K562 (cell line): ENCODE results near the gene MED16. TPM values are rescaled to one million over a fixed set of nuclear protein-coding genes. Genes with fewer than 3 reads are reported as not detected.

ENCODE experiments used
- CREB3 ChIP-seq: fragments of 450-650 bp; conservative IDR thresholded peaks from 2 replicates; pipeline ENCODE4 v1.6.1; 2016; ENCODE audit warnings: missing genetic modification characterization, low read depth, mild to moderate bottlenecking, missing compliant biosample characterization, moderate library complexity
- DACH1 ChIP-seq: fragments of 450-650 bp; IDR thresholded peaks from 2 replicates; pipeline ENCODE4 v1.6.1; 2018; ENCODE audit not compliant: partially characterized antibody
- ETV1 ChIP-seq: fragments of 450-650 bp; conservative IDR thresholded peaks from 2 replicates; pipeline ENCODE4 v1.6.1; 2016; ENCODE audit warnings: missing genetic modification characterization, control low read depth, low read depth, missing compliant biosample characterization
- KAT2B ChIP-seq: IDR thresholded peaks from one replicate; pipeline ENCODE4 v1.6.1; 2012; ENCODE audit warnings: low read depth, mild to moderate bottlenecking, control low read depth, inconsistent platforms, low read length, moderate library complexity
- MAZ ChIP-seq, 2 experiments: fragments of 450-650 bp in 1 of 2; sonication (generic) in 1 of 2; formaldehyde crosslinking; IDR thresholded peaks in 1 of 2; conservative IDR thresholded peaks in 1 of 2; 2 replicates each; pipeline versions ENCODE4 v1.4.0 to v1.5.0; 2020; ENCODE audit warnings: mild to moderate bottlenecking in 1 of 2, missing genetic modification reagents in 1 of 2
- PHB2 ChIP-seq: fragments of 450-650 bp; IDR thresholded peaks from 2 replicates; pipeline ENCODE4 v1.6.1; 2017; ENCODE audit warnings: low read depth
- RUNX1 ChIP-seq: sonication (generic); IDR thresholded peaks from 2 replicates; pipeline ENCODE4 v1.6.1; 2016; ENCODE audit warnings: antibody characterized with exemption, low read depth
- SIRT6 ChIP-seq: IDR thresholded peaks from one replicate; pipeline ENCODE4 v1.6.1; 2012; ENCODE audit warnings: low read depth, mild to moderate bottlenecking, control low read depth, inconsistent platforms, low read length, moderate library complexity
- SRSF7 ChIP-seq: fragments of 200-400 bp; formaldehyde crosslinking; optimal IDR thresholded peaks from 2 replicates; pipeline ENCODE3; 2017; ENCODE audit warnings: mild to moderate bottlenecking, low read depth, low read length
- SRSF9 ChIP-seq: fragments of 200-400 bp; formaldehyde crosslinking; IDR thresholded peaks from 2 replicates; pipeline ENCODE4 v1.6.1; 2017; ENCODE audit warnings: low read depth, low read length, borderline replicate concordance
- THAP7 ChIP-seq: fragments of 250-450 bp; sonication (Bioruptor Pico); IDR thresholded peaks from 2 replicates; pipeline ENCODE4 v1.5.0; 2021
- ZBTB9 ChIP-seq: fragments of 450-650 bp; formaldehyde crosslinking; IDR thresholded peaks from 2 replicates; pipeline ENCODE4 v1.4.0; 2020; ENCODE audit warnings: mild to moderate bottlenecking, moderate library complexity
- ZNF592 ChIP-seq: fragments of 450-650 bp; IDR thresholded peaks from 2 replicates; pipeline ENCODE4 v1.6.1; 2017; ENCODE audit warnings: antibody characterized with exemption, mild to moderate bottlenecking
- polyA plus RNA-seq, 8 experiments: library from polyadenylated mRNA; depleted of rRNA in 4 of 8; stranded (reverse) in 5 of 8; unstranded in 3 of 8; fragments of >200 nt; fragmentation: Nextera tagmentation in 2 of 8; fragmentation: Illumina TruSeq in 1 of 8; extraction: Ambion mirVana in 2 of 8; extraction: Trizol in 1 of 8; gene quantifications; 2 replicates each; pipeline versions ENCODE4 v1.2.1 to v1.2.3, GENCODE V29; 2011 to 2014; ENCODE audit warnings: inconsistent platforms in 1 of 8, missing spikeins in 1 of 8
- total RNA-seq, 7 experiments: library from RNA; depleted of rRNA in 6 of 7; stranded (reverse); fragments of >200 nt in 6 of 7; fragmentation: Illumina TruSeq in 2 of 7; extraction: Trizol in 2 of 7; gene quantifications; 2 replicates each; pipeline versions ENCODE4 v1.2.1 to v1.2.3, GENCODE V29; 2011 to 2021; ENCODE audit warnings: low replicate concordance in 1 of 7
- TF ChIP-seq, protein P1 (sequence below): fragments of 250-450 bp; sonication (Bioruptor Pico); IDR thresholded peaks from 2 replicates; pipeline ENCODE4 v1.4.0; 2020; ENCODE audit warnings: mild to moderate bottlenecking, moderate library complexity
- TF ChIP-seq, protein P2 (sequence below): fragments of 450-650 bp; IDR thresholded peaks from 2 replicates; pipeline ENCODE4 v1.6.1; 2016

The MED16 gene
- total and polyA plus RNA-seq, 9 of the 15 experiments (the other 6 are each of a cell fraction or from before 2014, with no cell fraction given) = 0.89 to 59.9 (median 8.6) TPM

GRCh38 chr19:907183-907853 lies 14.3 kb upstream of the MED16 start (continued):
- no peak for TF ChIP-seq THAP7 (CRISPR knock-in tag)
- TF ChIP-seq ZNF592 = peak; percentile 85
- no peak for TF ChIP-seq SRSF7
- TF ChIP-seq, protein P1, sequence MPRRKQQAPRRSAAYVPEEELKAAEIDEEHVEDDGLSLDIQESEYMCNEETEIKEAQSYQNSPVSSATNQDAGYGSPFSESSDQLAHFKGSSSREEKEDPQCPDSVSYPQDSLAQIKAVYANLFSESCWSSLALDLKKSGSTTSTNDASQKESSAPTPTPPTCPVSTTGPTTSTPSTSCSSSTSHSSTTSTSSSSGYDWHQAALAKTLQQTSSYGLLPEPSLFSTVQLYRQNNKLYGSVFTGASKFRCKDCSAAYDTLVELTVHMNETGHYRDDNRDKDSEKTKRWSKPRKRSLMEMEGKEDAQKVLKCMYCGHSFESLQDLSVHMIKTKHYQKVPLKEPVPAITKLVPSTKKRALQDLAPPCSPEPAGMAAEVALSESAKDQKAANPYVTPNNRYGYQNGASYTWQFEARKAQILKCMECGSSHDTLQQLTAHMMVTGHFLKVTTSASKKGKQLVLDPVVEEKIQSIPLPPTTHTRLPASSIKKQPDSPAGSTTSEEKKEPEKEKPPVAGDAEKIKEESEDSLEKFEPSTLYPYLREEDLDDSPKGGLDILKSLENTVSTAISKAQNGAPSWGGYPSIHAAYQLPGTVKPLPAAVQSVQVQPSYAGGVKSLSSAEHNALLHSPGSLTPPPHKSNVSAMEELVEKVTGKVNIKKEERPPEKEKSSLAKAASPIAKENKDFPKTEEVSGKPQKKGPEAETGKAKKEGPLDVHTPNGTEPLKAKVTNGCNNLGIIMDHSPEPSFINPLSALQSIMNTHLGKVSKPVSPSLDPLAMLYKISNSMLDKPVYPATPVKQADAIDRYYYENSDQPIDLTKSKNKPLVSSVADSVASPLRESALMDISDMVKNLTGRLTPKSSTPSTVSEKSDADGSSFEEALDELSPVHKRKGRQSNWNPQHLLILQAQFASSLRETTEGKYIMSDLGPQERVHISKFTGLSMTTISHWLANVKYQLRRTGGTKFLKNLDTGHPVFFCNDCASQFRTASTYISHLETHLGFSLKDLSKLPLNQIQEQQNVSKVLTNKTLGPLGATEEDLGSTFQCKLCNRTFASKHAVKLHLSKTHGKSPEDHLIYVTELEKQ (CRISPR knock-in tag) = no peak
- TF ChIP-seq RUNX1 = 0 out of 2 replicates have a peak, but pooled peaks have one; percentile 23
- no peak for TF ChIP-seq SRSF9
- TF ChIP-seq ETV1 = peak; percentile 88
- TF ChIP-seq DACH1 = peak; percentile 89
- TF ChIP-seq MAZ (CRISPR knock-in tag; conservative IDR thresholded peaks at IDR 0.05 in 1 of 2, IDR thresholded peaks at IDR 0.05 in 1 of 2) = peak; percentile 96 to 97
- TF ChIP-seq, protein P2, sequence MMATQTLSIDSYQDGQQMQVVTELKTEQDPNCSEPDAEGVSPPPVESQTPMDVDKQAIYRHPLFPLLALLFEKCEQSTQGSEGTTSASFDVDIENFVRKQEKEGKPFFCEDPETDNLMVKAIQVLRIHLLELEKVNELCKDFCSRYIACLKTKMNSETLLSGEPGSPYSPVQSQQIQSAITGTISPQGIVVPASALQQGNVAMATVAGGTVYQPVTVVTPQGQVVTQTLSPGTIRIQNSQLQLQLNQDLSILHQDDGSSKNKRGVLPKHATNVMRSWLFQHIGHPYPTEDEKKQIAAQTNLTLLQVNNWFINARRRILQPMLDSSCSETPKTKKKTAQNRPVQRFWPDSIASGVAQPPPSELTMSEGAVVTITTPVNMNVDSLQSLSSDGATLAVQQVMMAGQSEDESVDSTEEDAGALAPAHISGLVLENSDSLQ = peak; percentile 81
- no peak for TF ChIP-seq SIRT6
- TF ChIP-seq CREB3 = no peak
- no peak for TF ChIP-seq ZBTB9 (CRISPR knock-in tag)
- no peak for TF ChIP-seq KAT2B
- peak; percentile 65; the same call in 1 of the 2 replicates for TF ChIP-seq PHB2
